ENCODE measurements around the gene RNF144B. TPM values are rescaled to one million over a fixed set of nuclear protein-coding genes. Genes with fewer than 3 reads are reported as not detected.

The RNF144B gene
- total and polyA plus RNA-seq, 10 of the 15 experiments (the other 5 are each of a cell fraction or from before 2014, with no cell fraction given) = 0.03 to 0.18 (median 0.14) TPM

GRCh38 chr6:18509871-18510643, 122.9 kb downstream of the RNF144B start:
- 0 out of 4 replicates have a peak, but pooled peaks cover 0 to 4% of the 10 kb centered on the region in 2 experiments for H3K27me3 ChIP-seq (replicated peaks in 1 of 2; ENCODE audit: control insufficient read depth in 2 of 2, insufficient read depth in 2 of 2, low read length in 1 of 2)
- RAD21 ChIA-PET (ENCODE audit: unreplicated experiment) = no interaction called here
- POLR2A ChIA-PET = no interaction called here
- in situ Hi-C loops (cut with MboI) = no loop called here
- SMC1A ChIA-PET (ENCODE audit: uncharacterized antibody, unreplicated experiment) = interaction anchor here (0.9 to 2.2 kb wide), 2 partner anchors 9 to 26 kb away, joined by 3 to 5 read pairs; no protein-coding TSS in a partner anchor
- no peaks in the 10 kb centered on the region for H4K20me1 ChIP-seq (ENCODE audit: control insufficient read depth, insufficient read depth)
- H3K27ac ChIP-seq (ENCODE audit: control insufficient read depth, insufficient read depth) = no peak overlapping the region
- H3K36me3 ChIP-seq (ENCODE audit: control insufficient read depth in 2 of 2, insufficient read depth in 2 of 2, low read length in 1 of 2) = no peaks in the 10 kb centered on the region
- intact Hi-C loops (cut with micrococcal nuclease; ENCODE audit: unreplicated experiment) = loop anchor here (10.0 kb wide), 1 partner anchor 385 kb away; the partner anchor contains the start of gene NHLRC1
- H2AFZ ChIP-seq (ENCODE audit: control insufficient read depth, low read depth, low read length) = no peak overlapping the region
- no peak overlapping the region for H3K4me2 ChIP-seq (ENCODE audit: control insufficient read depth, insufficient read depth)
- H3K9me3 ChIP-seq (replicated peaks; ENCODE audit: control insufficient read depth, insufficient read depth, low read length) = no peaks in the 10 kb centered on the region
- no peak for FAIRE-seq
- BruUV-seq (replicated peaks) = no TSS peak
- no peak for DNase-seq (ENCODE audit: low read depth, low spot score)
- ATAC-seq = no peak
- no peak for TF ChIP-seq RB1 (IDR thresholded peaks at IDR 0.05; ENCODE audit: borderline replicate concordance)
- TF ChIP-seq USF1 (IDR thresholded peaks at IDR 0.05; ENCODE audit: borderline replicate concordance, extremely low read length, insufficient read depth, low read depth, low read length) = peak; percentile 15
- no peak for TF ChIP-seq E2F4 (IDR thresholded peaks at IDR 0.05; ENCODE audit: low read depth, low read length)
- TF ChIP-seq FOXM1 (IDR thresholded peaks at IDR 0.05; ENCODE audit: low read depth, low read length) = no peak
- 0% methylated on average over 3 of the region's 3 CpGs for WGBS (ENCODE audit: insufficient coverage, insufficient replicate concordance, low lambda C conversion rate, missing lambda C conversion rate)
- no peak overlapping the region for H3K9ac ChIP-seq (ENCODE audit: control insufficient read depth, insufficient read depth, low read length)
- H3K79me2 ChIP-seq (ENCODE audit: control insufficient read depth, insufficient read depth, low read length) = no peaks in the 10 kb centered on the region
- no peaks in the 10 kb centered on the region for H3K4me1 ChIP-seq (ENCODE audit: control insufficient read depth, insufficient read depth, low read length)
- no peak overlapping the region for H3K4me3 ChIP-seq
- CTCF ChIA-PET = interaction anchor here (1.0 to 1.7 kb wide), 2 partner anchors 86 to 187 kb away, joined by 3 to 5 read pairs; no protein-coding TSS in a partner anchor
